ENCODE measurements around the gene TRAK1. TPM values are rescaled to one million over a fixed set of nuclear protein-coding genes. Genes with fewer than 3 reads are reported as not detected.

TRAK1 gene
- total and polyA plus RNA-seq, 2 donors (not counting 1 experiment from before 2014, with no cell fraction given), result 71.3 to 129 TPM

GRCh38 chr3:42071904-42072812 is 19.0 kb upstream of the TRAK1 start:
- peaks cover 82% of the 10 kb centered on the region for H3K4me1 Mint-ChIP-seq
- H3K9me3 ChIP-seq (ENCODE audit: control extremely low read depth in 1 of 3, control insufficient read depth in 2 of 3, insufficient read depth in 1 of 3, low read length in 2 of 3), result peaks cover 0 to 8% (median 0%) of the 10 kb centered on the region in 3 donors
- peak overlapping the region; percentile 19 for H2AFZ ChIP-seq (ENCODE audit: insufficient read depth, low read depth, low read length, poor library complexity, severe bottlenecking)
- ATAC-seq (ENCODE audit: low read depth) (peak; percentile 14), DNase-seq (peak; percentile 55)
- H3K4me3 ChIP-seq (ENCODE audit: control extremely low read depth in 1 of 5, extremely low read depth in 1 of 5, insufficient read depth in 1 of 5, low read depth in 2 of 5, low read length in 4 of 5), result peak overlapping the region in 4 of 5 experiments; percentile 12 to 36 (median 30)
- ChIA-PET CTCF (interaction anchor here (0.9 to 1.7 kb wide), 4 partner anchors 12 to 174 kb away, joined by 4 to 12 read pairs (median 7); no protein-coding TSS in a partner anchor), POLR2A (interaction anchor here (0.5 to 0.6 kb wide), 3 partner anchors 26 to 107 kb away, joined by 3 to 4 read pairs (median 3); no protein-coding TSS in a partner anchor)
- H3K9me3 Mint-ChIP-seq (ENCODE audit: insufficient read depth), result no peaks in the 10 kb centered on the region
- TF ChIP-seq, protein P1, sequence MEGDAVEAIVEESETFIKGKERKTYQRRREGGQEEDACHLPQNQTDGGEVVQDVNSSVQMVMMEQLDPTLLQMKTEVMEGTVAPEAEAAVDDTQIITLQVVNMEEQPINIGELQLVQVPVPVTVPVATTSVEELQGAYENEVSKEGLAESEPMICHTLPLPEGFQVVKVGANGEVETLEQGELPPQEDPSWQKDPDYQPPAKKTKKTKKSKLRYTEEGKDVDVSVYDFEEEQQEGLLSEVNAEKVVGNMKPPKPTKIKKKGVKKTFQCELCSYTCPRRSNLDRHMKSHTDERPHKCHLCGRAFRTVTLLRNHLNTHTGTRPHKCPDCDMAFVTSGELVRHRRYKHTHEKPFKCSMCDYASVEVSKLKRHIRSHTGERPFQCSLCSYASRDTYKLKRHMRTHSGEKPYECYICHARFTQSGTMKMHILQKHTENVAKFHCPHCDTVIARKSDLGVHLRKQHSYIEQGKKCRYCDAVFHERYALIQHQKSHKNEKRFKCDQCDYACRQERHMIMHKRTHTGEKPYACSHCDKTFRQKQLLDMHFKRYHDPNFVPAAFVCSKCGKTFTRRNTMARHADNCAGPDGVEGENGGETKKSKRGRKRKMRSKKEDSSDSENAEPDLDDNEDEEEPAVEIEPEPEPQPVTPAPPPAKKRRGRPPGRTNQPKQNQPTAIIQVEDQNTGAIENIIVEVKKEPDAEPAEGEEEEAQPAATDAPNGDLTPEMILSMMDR (IDR thresholded peaks at IDR 0.05), result no peak
- no peak for TF ChIP-seq EZH2 (IDR thresholded peaks at IDR 0.05; ENCODE audit: borderline replicate concordance, insufficient read depth, low read depth, low read length, poor library complexity, severe bottlenecking)
- H3K27me3 Mint-ChIP-seq, result no peaks in the 10 kb centered on the region
- peaks cover 0 to 5% of the 10 kb centered on the region in 2 experiments for H3K36me3 ChIP-seq (replicated peaks in 1 of 2; ENCODE audit: control extremely low read depth in 1 of 2, control insufficient read depth in 1 of 2, extremely low read depth in 1 of 2, insufficient read depth in 2 of 2, low read length in 1 of 2)
- peak overlapping the region; percentile 74 for H3K4me2 ChIP-seq (replicated peaks; ENCODE audit: low read depth, low read length, poor library complexity, severe bottlenecking)
- 10% methylated on average over 14 of the region's 17 CpGs for WGBS (ENCODE audit: insufficient coverage)
- intact Hi-C loops (cut with micrococcal nuclease), result loop anchor here (2.0 kb wide), 1 partner anchor 15 kb away; no protein-coding TSS in a partner anchor
- peaks cover 65 to 78% of the 10 kb centered on the region in 2 donors for H3K4me1 ChIP-seq (ENCODE audit: control insufficient read depth in 2 of 2, insufficient read depth in 2 of 2, low read length in 2 of 2)
- H3K27ac ChIP-seq (ENCODE audit: low read length in 2 of 2), result peak overlapping the region; percentile 51 to 80
- H3K27ac Mint-ChIP-seq, result peak overlapping the region; percentile 82
- H3K4me3 Mint-ChIP-seq, result peak overlapping the region; percentile 78
- peaks cover 4% of the 10 kb centered on the region for H4K20me1 ChIP-seq (ENCODE audit: control insufficient read depth, insufficient read depth, low read length, poor library complexity, severe bottlenecking)
- H3K27me3 ChIP-seq (replicated peaks in 1 of 4; ENCODE audit: control extremely low read depth in 1 of 4, control insufficient read depth in 3 of 4, insufficient read depth in 4 of 4, low read length in 3 of 4), result no peaks in the 10 kb centered on the region
- peak overlapping the region; percentile 48 for H3K9ac ChIP-seq (ENCODE audit: low read length)
- peaks cover 97% of the 10 kb centered on the region for H3K79me2 ChIP-seq (ENCODE audit: control insufficient read depth, insufficient read depth, low read length)

All from B cell (primary cell).